Bronchial epithelial cell (primary cell): Measurements from ENCODE around the gene ARHGEF25. TPM values are rescaled to one million over a fixed set of nuclear protein-coding genes. Genes with fewer than 3 reads are reported as not detected.
"Not testable (repeated sequence)": the region's sequence is repeated elsewhere in the genome, so short reads cannot be mapped to it uniquely, and the experiment has no call there.

Source experiments
- DNase-seq: peaks from one replicate; pipeline ENCODE4 v3.0.0-alpha.2; 2010; ENCODE audit warnings: low read depth
- FAIRE-seq: peaks from 2 replicates; lab custom pipeline; 2011; peaks lifted over from hg19 to GRCh38; lab: Jason Lieb, UNC
- H3K27me3 ChIP-seq: 2 replicates; pipeline ENCODE4 v1.5.1; 2011; ENCODE audit warnings: low read length; ENCODE audit not compliant: control insufficient read depth, insufficient read depth
- H3K36me3 ChIP-seq: 2 replicates; pipeline ENCODE4 v1.5.1; 2011; ENCODE audit warnings: low read length; ENCODE audit not compliant: control insufficient read depth, insufficient read depth
- H3K4me3 ChIP-seq: 2 replicates; pipeline ENCODE4 v1.5.1; 2011; ENCODE audit warnings: mild to moderate bottlenecking, low read depth, low read length, control low read depth
- CTCF ChIP-seq: IDR thresholded peaks from 2 replicates; pipeline ENCODE4 v1.5.1; 2011; ENCODE audit warnings: mild to moderate bottlenecking, moderate library complexity, low read length, control low read depth, inconsistent platforms; ENCODE audit not compliant: insufficient read depth, severe bottlenecking
- total RNA-seq: library from RNA; depleted of rRNA; stranded (reverse); fragments of >200 nt; gene quantifications from 2 replicates; pipeline ENCODE4 v1.2.1, GENCODE V29; 2014

The ARHGEF25 gene
- total RNA-seq, 1 donor from 2014 or later: 0.53 TPM

GRCh38 chr12:57586832-57587429 lies 24.3 kb upstream of the ARHGEF25 start:
- DNase-seq (no peak), FAIRE-seq (no peak)
- Histone ChIP-seq H3K27me3 (peaks cover 4% of the 10 kb centered on the region), H3K4me3 (no peak overlapping the region), H3K36me3 (no peaks in the 10 kb centered on the region)
- no peak for TF ChIP-seq CTCF

- not testable (repeated sequence) for DNase-seq, H3K36me3 ChIP-seq, H3K27me3 ChIP-seq, H3K4me3 ChIP-seq, FAIRE-seq
Observed at GRCh38 chr12:57588951-57589610, 22.2 kb upstream of the ARHGEF25 start.

- no peak for DNase-seq
- no peak for FAIRE-seq
- TF ChIP-seq CTCF: no peak
- Histone ChIP-seq H3K36me3 (peaks cover 5% of the 10 kb centered on the region), H3K4me3 (peak overlapping the region; percentile 96), H3K27me3 (peaks cover under 1% of the 10 kb centered on the region)
Observed at GRCh38 chr12:57590479-57590863, 20.8 kb upstream of the ARHGEF25 start.

- DNase-seq (peak; percentile 80), FAIRE-seq (no peak)
- no peaks in the 10 kb centered on the region for H3K27me3 ChIP-seq
- peaks cover 7% of the 10 kb centered on the region for H3K36me3 ChIP-seq
- TF ChIP-seq CTCF: no peak
- H3K4me3 ChIP-seq: peak within 1 kb of the TSS; percentile 96
Observed at GRCh38 chr12:57590864-57591781, 20.1 kb upstream of the ARHGEF25 start, which contains the start of gene PIP4K2C. PIP4K2C (plus strand) TSS chr12:57591192; CDS start chr12:57591290, 98 bp downstream.

GRCh38 chr12:57591782-57592325 lies 19.4 kb upstream of the ARHGEF25 start:
- TF ChIP-seq CTCF: no peak
- FAIRE-seq: no peak
- no peak for DNase-seq
- H3K4me3 ChIP-seq: peak overlapping the region; percentile 96
- peaks cover 7% of the 10 kb centered on the region for H3K36me3 ChIP-seq
- no peaks in the 10 kb centered on the region for H3K27me3 ChIP-seq
